Endothelial cell of umbilical vein (primary cell): ENCODE data around the gene KDM4B.

Experiments
- CTCF ChIP-seq, 2 donors: IDR thresholded peaks; 1 replicate in 1 of 2; 2 replicates in 1 of 2; pipeline ENCODE4 v1.5.1; 2011; ENCODE audit warnings: low read length in 2 of 2, mild to moderate bottlenecking in 2 of 2, moderate library complexity in 2 of 2, control low read depth in 1 of 2, inconsistent platforms in 1 of 2, low read depth in 1 of 2; ENCODE audit not compliant: insufficient read depth in 1 of 2; ENCODE audit errors: extremely low read depth in 1 of 2
- EZH2 ChIP-seq: IDR thresholded peaks from 2 replicates; pipeline ENCODE4 v1.6.1; 2012; ENCODE audit warnings: borderline replicate concordance, low read depth, mild to moderate bottlenecking, moderate library complexity, low read length, inconsistent platforms; ENCODE audit not compliant: severe bottlenecking
- FOS ChIP-seq: IDR thresholded peaks from 2 replicates; pipeline ENCODE4 v1.6.1; 2011; ENCODE audit warnings: mild to moderate bottlenecking, low read length, moderate library complexity, borderline replicate concordance; ENCODE audit not compliant: insufficient read depth
- GATA2 ChIP-seq: IDR thresholded peaks from 2 replicates; pipeline ENCODE4 v1.7.0; 2011; ENCODE audit warnings: low read depth, mild to moderate bottlenecking, moderate library complexity, mixed read lengths, low read length; ENCODE audit not compliant: insufficient read length, insufficient read depth
- POLR2A ChIP-seq: IDR thresholded peaks from 2 replicates; pipeline ENCODE4 v1.6.1; 2012; ENCODE audit warnings: low read depth, mild to moderate bottlenecking, control low read depth, low read length
- TF ChIP-seq, protein P1 (sequence below): IDR thresholded peaks from 2 replicates; pipeline ENCODE4 v1.6.1; 2011; ENCODE audit not compliant: insufficient read depth, insufficient read length

- TF ChIP-seq CTCF (IDR thresholded peaks at IDR 0.05; ENCODE audit: extremely low read depth in 1 of 2, insufficient read depth in 1 of 2, low read depth in 1 of 2, low read length in 2 of 2) = no peak
- TF ChIP-seq EZH2 = no peak
- TF ChIP-seq FOS = no peak
- TF ChIP-seq GATA2 = no peak
- TF ChIP-seq POLR2A = no peak
- TF ChIP-seq, protein P1, sequence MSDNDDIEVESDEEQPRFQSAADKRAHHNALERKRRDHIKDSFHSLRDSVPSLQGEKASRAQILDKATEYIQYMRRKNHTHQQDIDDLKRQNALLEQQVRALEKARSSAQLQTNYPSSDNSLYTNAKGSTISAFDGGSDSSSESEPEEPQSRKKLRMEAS = no peak
These were observed 210.3 kb downstream of the KDM4B start for GRCh38 chr19:5179256-5179655.
